ENCODE results near the gene RPS6KA1. TPM values are rescaled to one million over a fixed set of nuclear protein-coding genes. Genes with fewer than 3 reads are reported as not detected.

RPS6KA1 gene
- total and polyA plus RNA-seq, 9 of the 15 experiments (the other 6 are each of a cell fraction or from before 2014, with no cell fraction given), result 2.4 to 61.0 (median 35.5) TPM

GRCh38 chr1:26483980-26484379 lies 45.6 kb upstream of the RPS6KA1 start (continued):
- TF ChIP-seq ZNF639 (CRISPR knock-in tag; conservative IDR thresholded peaks at IDR 0.05 in 1 of 2, IDR thresholded peaks at IDR 0.05 in 1 of 2) (peak in 1 of 2 experiments; percentile 38; a peak in 1 of 4 replicates), C11orf30 (IDR thresholded peaks at IDR 0.05; ENCODE audit: low read depth) (peak; percentile 41), ZNF395 (CRISPR knock-in tag; IDR thresholded peaks at IDR 0.05) (peak; percentile 42; the same call in 1 of the 2 replicates), HMG20A (CRISPR knock-in tag; conservative IDR thresholded peaks at IDR 0.05) (0 out of 2 replicates have a peak, but pooled peaks have one; percentile 24), EGR1 (conservative IDR thresholded peaks at IDR 0.05) (no peak), NR4A1 (CRISPR knock-in tag; IDR thresholded peaks at IDR 0.05) (no peak), NR4A1 (tag; IDR thresholded peaks at IDR 0.05) (peak; percentile 77; the same call in 1 of the 2 replicates), ZNF23 (CRISPR knock-in tag; IDR thresholded peaks at IDR 0.05) (0 out of 2 replicates have a peak, but pooled peaks have one; percentile 56), NR0B1 (IDR thresholded peaks at IDR 0.05; ENCODE audit: partially characterized antibody) (no peak), CEBPZ (IDR thresholded peaks at IDR 0.05; ENCODE audit: borderline replicate concordance, low read depth, low read length) (no peak), SMAD3 (CRISPR knock-in tag; conservative IDR thresholded peaks at IDR 0.05) (peak; percentile 90), DDX20 (tag; IDR thresholded peaks at IDR 0.05; ENCODE audit: low read depth) (peak; percentile 61; the same call in 1 of the 2 replicates), ZBTB9 (CRISPR knock-in tag; IDR thresholded peaks at IDR 0.05) (0 out of 2 replicates have a peak, but pooled peaks have one; percentile 44), ZNF561 (CRISPR knock-in tag; conservative IDR thresholded peaks at IDR 0.05) (no peak), CREB3 (tag; conservative IDR thresholded peaks at IDR 0.05; ENCODE audit: low read depth) (peak; percentile 83), BCL6 (CRISPR knock-in tag; IDR thresholded peaks at IDR 0.05) (0 out of 2 replicates have a peak, but pooled peaks have one; percentile 55), MECOM (CRISPR knock-in tag; IDR thresholded peaks at IDR 0.05) (0 out of 2 replicates have a peak, but pooled peaks have one; percentile 56), MEF2D (tag; conservative IDR thresholded peaks at IDR 0.05; ENCODE audit: low read depth) (peak; percentile 85)
